DND-41 (cell line): Measurements from ENCODE around the gene PIP4K2A.

ENCODE experiments used
- ATAC-seq: fragments of 200-7000 bp; cut with Tn5 transposase; 3 replicates; pipeline ENCODE4 v1.9.1; 2021; ENCODE audit warnings: low read depth; ENCODE audit not compliant: insufficient read depth
- DNase-seq: peaks from one replicate; pipeline ENCODE4 v3.0.0-alpha.2; 2020
- H2AFZ ChIP-seq: 2 replicates; pipeline ENCODE4 v1.6.0; 2012; ENCODE audit warnings: low read depth, low read length
- H3K27ac ChIP-seq: 2 replicates; pipeline ENCODE4 v1.5.1; 2012; ENCODE audit warnings: low read length, inconsistent platforms
- H3K27me3 ChIP-seq: fragments of 200-600 bp; sonication (generic); 2 replicates; pipeline ENCODE4 v1.6.0; 2012; ENCODE audit warnings: low read length, mild to moderate bottlenecking, inconsistent platforms; ENCODE audit not compliant: insufficient read depth, poor library complexity
- H3K36me3 ChIP-seq: 2 replicates; pipeline ENCODE4 v1.5.1; 2012; ENCODE audit warnings: low read length, inconsistent platforms; ENCODE audit not compliant: insufficient read depth
- H3K4me1 ChIP-seq: 2 replicates; pipeline ENCODE4 v1.5.1; 2012; ENCODE audit warnings: mild to moderate bottlenecking, low read length; ENCODE audit not compliant: insufficient read depth
- H3K4me2 ChIP-seq: 2 replicates; pipeline ENCODE4 v1.6.0; 2012; ENCODE audit warnings: mild to moderate bottlenecking, moderate library complexity, low read length, inconsistent platforms; ENCODE audit not compliant: insufficient read depth
- H3K4me3 ChIP-seq, 2 experiments: fragments of 200-600 bp in 1 of 2; shearing (Covaris generic) in 1 of 2; 2 replicates each; pipeline ENCODE4 v1.5.1; 2012 to 2016; ENCODE audit warnings: inconsistent platforms in 2 of 2, low read length in 2 of 2, mild to moderate bottlenecking in 2 of 2, low read depth in 1 of 2, moderate library complexity in 1 of 2
- H3K79me2 ChIP-seq: 2 replicates; pipeline ENCODE4 v1.6.0; 2012; ENCODE audit warnings: low read length, inconsistent platforms; ENCODE audit not compliant: insufficient read depth
- H3K9ac ChIP-seq: 2 replicates; pipeline ENCODE4 v1.6.0; 2012; ENCODE audit warnings: low read depth, mild to moderate bottlenecking, inconsistent platforms, low read length, moderate library complexity
- H3K9me3 ChIP-seq: 2 replicates; pipeline ENCODE4 v1.5.1; 2012; ENCODE audit warnings: low read length, moderate library complexity, mild to moderate bottlenecking, inconsistent platforms; ENCODE audit not compliant: insufficient read depth, severe bottlenecking
- H4K20me1 ChIP-seq: 2 replicates; pipeline ENCODE4 v1.6.0; 2012; ENCODE audit warnings: low read length; ENCODE audit not compliant: insufficient read depth
- CTCF ChIP-seq: IDR thresholded peaks from 2 replicates; pipeline ENCODE4 v1.5.1; 2012; ENCODE audit warnings: borderline replicate concordance, low read length, moderate library complexity, mild to moderate bottlenecking; ENCODE audit not compliant: poor library complexity, severe bottlenecking; ENCODE audit errors: extremely low read depth
- EZH2 ChIP-seq: IDR thresholded peaks from 3 replicates; pipeline ENCODE4 v1.6.1; 2012; ENCODE audit warnings: borderline replicate concordance, low read depth, mild to moderate bottlenecking, moderate library complexity, low read length, inconsistent platforms; ENCODE audit not compliant: severe bottlenecking

Gene PIP4K2A

DNA sequence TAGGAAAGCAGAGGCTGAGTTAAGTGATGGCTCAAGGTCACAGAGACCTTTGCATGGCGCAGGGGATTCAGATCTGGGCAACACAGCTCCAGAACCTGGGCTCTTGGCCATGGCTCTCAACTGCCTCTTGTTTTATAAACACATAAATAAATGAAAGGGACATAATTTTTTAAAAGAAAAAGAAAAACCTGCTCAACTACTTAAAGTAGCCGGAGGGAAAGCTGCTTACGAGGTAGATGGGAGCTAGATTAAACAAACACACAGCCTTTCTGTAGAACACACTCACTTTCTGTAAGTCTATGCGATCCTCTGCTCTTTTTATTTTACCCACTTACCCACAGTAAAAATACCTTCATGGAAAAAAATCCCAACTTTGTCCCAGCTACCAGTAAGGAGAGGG, 81.3 kb downstream of the PIP4K2A start:
- H3K4me2 ChIP-seq = no peak overlapping the region
- H3K9me3 ChIP-seq = no peaks in the 10 kb centered on the region
- ATAC-seq (no peak), DNase-seq (no peak)
- H3K36me3 ChIP-seq = no peaks in the 10 kb centered on the region
- H3K79me2 ChIP-seq = peaks cover 82% of the 10 kb centered on the region
- H4K20me1 ChIP-seq = peaks cover 43% of the 10 kb centered on the region
- no peaks in the 10 kb centered on the region for H3K27me3 ChIP-seq
- no peak for TF ChIP-seq CTCF
- no peak for TF ChIP-seq EZH2
- H3K4me1 ChIP-seq = peaks cover 30% of the 10 kb centered on the region
- H2AFZ ChIP-seq = no peak overlapping the region
- H3K27ac ChIP-seq = no peak overlapping the region
- H3K4me3 ChIP-seq = no peak overlapping the region
- H3K9ac ChIP-seq = no peak overlapping the region

- Histone ChIP-seq H3K4me2 (no peak overlapping the region), H3K4me1 (peaks cover 30% of the 10 kb centered on the region), H3K9me3 (no peaks in the 10 kb centered on the region), H3K9ac (no peak overlapping the region), H4K20me1 (peaks cover 31% of the 10 kb centered on the region), H2AFZ (no peak overlapping the region), H3K27ac (no peak overlapping the region; the same call in 1 of the 2 replicates), H3K4me3 (no peak overlapping the region), H3K36me3 (no peaks in the 10 kb centered on the region), H3K27me3 (no peaks in the 10 kb centered on the region), H3K79me2 (peaks cover 82% of the 10 kb centered on the region)
- TF ChIP-seq EZH2 (no peak), CTCF (no peak)
- DNase-seq = no peak
- no peak for ATAC-seq
Measured at GRCh38 chr10:22631646-22632278, 82.6 kb downstream of the PIP4K2A start.

GRCh38 chr10:22631185-22631584, 83.2 kb downstream of the PIP4K2A start:
- peaks cover 30% of the 10 kb centered on the region for H3K4me1 ChIP-seq
- H2AFZ ChIP-seq = no peak overlapping the region
- H4K20me1 ChIP-seq = peaks cover 25% of the 10 kb centered on the region
- no peak overlapping the region for H3K4me3 ChIP-seq
- H3K79me2 ChIP-seq = peaks cover 78% of the 10 kb centered on the region
- peak overlapping the region; percentile 52; the same call in 1 of the 2 replicates for H3K4me2 ChIP-seq
- H3K9me3 ChIP-seq = no peaks in the 10 kb centered on the region
- H3K27me3 ChIP-seq = no peaks in the 10 kb centered on the region
- no peak for DNase-seq
- no peak for ATAC-seq
- H3K36me3 ChIP-seq = no peaks in the 10 kb centered on the region
- H3K27ac ChIP-seq = peak overlapping the region; percentile 73; the same call in 1 of the 2 replicates
- no peak for TF ChIP-seq CTCF
- TF ChIP-seq EZH2 = no peak
- H3K9ac ChIP-seq = no peak overlapping the region
